ENCODE results near the gene C11orf98.
"Not testable (repeated sequence)": the region's sequence is repeated elsewhere in the genome, so short reads cannot be mapped to it uniquely, and the experiment has no call there.

C11orf98 gene

GRCh38 chr11:62680825-62681240 is 15.8 kb upstream of the C11orf98 start:
- peak; percentile 71 for DNase-seq

DNA sequence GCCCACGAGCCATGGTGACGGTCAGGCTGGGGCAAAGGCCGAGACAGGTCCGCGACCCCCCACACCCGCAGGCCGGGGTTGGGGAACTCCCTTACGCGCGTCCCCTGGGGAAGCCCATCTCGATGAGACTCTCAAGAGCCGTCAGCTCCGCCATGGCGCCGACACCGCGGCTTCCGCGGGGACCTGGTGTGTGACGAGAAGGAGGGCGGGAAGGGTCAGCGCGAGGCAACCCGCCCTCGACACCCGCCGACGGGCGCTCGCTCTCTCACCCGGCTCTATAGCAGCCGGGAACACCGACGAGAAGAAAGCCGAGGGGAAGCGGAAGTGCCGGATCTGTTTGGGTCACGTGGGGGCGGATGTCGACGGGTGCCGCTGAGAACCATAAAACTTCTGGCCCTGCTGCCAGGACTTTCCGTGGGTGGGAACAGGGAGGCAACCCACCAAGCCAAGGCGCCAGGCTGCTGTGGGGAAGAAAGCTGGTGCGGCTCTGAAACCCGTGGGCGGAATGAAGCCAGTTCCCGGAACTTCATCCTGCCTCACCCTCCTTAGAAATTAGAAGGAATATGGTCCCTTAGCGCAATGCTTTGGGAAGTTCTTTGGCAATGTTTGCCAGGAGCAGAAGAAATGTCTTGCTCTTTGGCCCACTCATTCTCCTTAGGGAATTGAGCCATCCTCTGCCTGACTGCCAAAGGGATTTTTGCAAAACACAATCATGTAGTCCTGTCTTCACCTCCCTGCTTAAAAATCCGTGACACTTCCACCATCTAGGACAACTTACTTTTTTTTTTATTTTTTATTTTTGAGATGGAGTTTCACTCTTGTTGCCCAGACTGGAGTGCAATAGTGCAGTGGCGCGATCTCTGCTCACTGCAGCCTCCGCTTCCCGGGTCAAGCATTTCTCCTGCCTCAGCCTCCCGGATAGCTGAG is 14.0 kb upstream of the C11orf98 start, which contains the start of gene UBXN1:
Gene UBXN1 (minus strand): TSS at position 304 of the 927 bp plus-strand sequence. CDS start 150 bp downstream, at position 154.
- peak; percentile 85 for DNase-seq

DNA sequence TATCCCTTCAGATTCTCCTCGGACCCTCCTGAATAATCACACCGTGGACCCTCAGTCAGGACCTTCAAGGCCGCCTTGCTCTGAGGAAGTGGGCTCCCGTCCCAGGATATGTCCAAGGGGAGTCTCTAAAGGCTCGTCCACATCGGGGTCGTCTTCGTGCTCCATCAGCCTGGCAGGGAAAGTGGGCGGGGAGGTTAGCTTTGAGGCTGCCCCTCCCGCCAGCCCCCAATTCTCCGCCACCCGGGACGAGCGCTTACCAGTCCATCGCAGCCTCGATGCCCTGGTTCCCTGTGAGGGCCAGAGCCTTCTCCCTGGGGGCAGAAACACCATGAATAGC is 13.4 kb upstream of the C11orf98 start:
- DNase-seq, result no peak

DNA sequence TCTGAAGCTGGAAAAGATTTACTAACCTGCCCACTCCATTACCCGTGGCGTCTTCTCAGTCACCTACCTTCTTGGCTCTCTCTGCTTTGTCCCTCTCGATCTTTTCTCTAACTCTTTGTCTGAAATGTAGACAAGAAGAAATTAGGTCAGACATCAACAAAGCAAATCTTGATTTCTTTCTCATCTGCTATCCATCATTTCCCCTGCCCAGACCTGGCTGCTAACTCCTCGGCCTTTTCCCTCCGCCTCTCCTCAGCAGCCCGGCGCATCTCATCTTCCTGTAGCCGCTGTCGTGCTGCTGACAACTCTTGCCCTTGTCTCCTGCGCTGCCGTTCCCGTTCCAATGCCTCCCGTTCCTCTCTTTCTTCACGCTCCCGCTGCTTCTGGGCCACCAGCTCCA is 12.7 kb upstream of the C11orf98 start:
- no peak for DNase-seq

DNA sequence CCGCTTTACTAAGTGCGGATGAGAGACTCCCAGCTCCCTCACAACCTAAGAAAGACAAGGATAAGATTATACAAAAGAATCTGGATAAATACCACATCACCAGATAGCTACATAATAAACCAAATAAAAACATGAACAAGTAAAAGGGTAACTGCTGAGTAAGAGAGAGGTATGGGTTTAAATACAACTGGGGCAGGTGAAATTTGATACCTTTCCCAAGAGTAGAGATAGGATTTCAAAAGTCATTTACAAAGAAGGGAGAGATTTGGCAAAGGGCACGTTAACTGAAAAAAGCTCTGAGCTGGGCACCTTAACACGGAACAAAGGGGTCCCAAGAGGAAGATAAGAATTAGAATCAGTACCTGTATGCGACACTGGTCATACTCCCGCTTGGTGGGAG is 12.1 kb upstream of the C11orf98 start:
- no peak for DNase-seq

DNA sequence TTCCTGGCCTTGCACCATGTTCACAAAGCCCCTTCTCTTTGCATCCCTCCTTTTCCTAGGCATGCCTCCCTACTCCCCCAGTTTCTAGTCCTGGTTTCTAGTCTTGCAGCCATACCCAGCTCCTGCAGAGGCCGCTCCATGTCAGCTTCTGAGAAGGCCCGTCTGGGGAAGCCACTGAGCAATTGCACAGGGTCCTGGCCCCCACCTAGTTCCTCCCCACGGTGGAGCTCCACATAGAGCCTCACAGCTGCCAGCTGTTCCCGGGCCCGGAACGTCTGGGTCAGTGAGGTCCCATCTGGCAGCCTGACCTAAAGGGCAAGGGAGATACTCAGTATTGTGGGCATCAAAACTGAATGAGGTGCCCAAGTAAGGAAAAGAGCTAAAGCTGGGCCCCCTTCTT is 11.7 kb upstream of the C11orf98 start:
- no peak for DNase-seq

DNA sequence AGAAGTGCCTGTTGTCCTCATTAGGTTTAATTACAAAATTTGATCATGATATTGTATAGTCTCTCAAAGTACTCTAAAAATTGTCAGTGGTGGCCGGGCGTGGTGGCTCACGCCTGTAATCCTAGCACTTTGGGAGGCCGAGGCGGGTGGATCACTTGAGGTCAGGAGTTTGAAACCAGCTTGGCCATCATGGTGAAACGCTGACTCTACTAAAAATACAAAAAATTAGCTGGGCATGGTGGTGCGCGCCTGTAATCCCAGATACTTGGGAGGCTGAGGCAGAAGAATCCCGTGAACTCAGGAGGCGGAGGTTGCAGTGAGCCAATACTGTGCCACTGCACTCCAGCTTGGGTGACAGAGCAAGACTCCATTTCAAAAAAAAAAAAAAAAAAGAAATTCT is 10.4 kb upstream of the C11orf98 start:
- DNase-seq, result not testable (repeated sequence)

DNA sequence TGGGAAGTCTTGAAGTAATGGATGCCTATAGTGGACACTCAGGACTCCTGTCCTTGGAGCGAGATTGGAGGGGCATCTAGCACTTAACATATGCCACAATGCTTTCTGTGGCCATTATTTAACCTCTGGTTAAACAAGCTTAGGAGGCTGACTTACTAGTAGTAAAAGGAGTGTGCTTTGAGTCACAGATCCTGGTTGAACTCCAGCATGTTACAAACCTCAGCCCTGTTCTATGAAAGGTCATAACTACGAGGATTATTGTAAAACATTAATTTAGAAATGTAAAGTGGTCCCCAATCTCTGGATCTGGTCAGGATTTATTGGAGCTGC is 8.2 kb upstream of the C11orf98 start:
- no peak for DNase-seq

DNA sequence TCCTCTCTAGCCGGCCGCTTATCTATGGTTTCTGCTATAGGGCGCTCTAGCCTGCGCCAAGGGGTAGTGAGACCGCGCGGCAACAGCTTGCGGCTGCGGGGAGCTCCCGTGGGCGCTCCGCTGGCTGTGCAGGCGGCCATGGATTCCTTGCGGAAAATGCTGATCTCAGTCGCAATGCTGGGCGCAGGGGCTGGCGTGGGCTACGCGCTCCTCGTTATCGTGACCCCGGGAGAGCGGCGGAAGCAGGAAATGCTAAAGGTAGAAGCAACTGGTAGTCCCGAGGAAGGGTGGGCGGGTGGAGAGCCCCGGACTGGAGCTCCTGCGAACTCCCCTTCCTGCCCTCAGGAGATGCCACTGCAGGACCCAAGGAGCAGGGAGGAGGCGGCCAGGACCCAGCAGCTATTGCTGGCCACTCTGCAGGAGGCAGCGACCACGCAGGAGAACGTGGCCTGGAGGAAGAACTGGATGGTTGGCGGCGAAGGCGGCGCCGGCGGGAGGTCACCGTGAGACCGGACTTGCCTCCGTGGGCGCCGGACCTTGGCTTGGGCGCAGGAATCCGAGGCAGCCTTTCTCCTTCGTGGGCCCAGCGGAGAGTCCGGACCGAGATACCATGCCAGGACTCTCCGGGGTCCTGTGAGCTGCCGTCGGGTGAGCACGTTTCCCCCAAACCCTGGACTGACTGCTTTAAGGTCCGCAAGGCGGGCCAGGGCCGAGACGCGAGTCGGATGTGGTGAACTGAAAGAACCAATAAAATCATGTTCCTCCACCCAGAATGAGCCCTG is 6.8 kb upstream of the C11orf98 start, which contains the start of the genes LBHD1 and UQCC3:
Gene LBHD1 (minus strand): TSS at position 660 of the 782 bp plus-strand sequence. CDS start 2,236 bp downstream, outside the sequence.
Gene UQCC3 (plus strand): TSS at position 66 of the 782 bp plus-strand sequence. CDS start 73 bp downstream, at position 139.
- peak; percentile 85 for DNase-seq

- peak; percentile 85 for DNase-seq
Measured at GRCh38 chr11:62671236-62671607, 6.2 kb upstream of the C11orf98 start.

GRCh38 chr11:62669420-62670161 is 4.6 kb upstream of the C11orf98 start:
- no peak for DNase-seq

DNA sequence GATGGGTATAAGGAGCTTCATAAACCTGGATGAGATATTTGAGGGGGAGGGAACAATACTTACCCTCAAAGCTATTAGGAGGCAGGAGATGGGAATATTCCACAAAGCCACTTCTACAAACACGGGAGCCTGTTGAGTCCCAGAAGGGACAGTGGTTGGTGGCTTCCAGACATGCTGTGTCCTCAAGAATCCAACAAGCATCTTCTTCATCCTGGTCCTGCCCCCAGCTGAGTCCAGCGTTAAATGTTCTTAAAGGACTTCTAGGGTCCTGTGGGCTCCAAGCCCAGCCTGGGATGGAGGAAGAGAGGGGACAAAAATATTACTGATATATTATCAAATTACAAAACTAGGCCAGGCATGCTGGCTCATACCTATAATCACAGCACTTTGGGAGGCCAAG is 2.5 kb upstream of the C11orf98 start:
- no peak for DNase-seq

GRCh38 chr11:62666259-62666926 is 1.4 kb upstream of the C11orf98 start:
- DNase-seq, result no peak

- peak; percentile 75 for DNase-seq
Measured at GRCh38 chr11:62665599-62666258, 719 bp upstream of the C11orf98 start.

DNA sequence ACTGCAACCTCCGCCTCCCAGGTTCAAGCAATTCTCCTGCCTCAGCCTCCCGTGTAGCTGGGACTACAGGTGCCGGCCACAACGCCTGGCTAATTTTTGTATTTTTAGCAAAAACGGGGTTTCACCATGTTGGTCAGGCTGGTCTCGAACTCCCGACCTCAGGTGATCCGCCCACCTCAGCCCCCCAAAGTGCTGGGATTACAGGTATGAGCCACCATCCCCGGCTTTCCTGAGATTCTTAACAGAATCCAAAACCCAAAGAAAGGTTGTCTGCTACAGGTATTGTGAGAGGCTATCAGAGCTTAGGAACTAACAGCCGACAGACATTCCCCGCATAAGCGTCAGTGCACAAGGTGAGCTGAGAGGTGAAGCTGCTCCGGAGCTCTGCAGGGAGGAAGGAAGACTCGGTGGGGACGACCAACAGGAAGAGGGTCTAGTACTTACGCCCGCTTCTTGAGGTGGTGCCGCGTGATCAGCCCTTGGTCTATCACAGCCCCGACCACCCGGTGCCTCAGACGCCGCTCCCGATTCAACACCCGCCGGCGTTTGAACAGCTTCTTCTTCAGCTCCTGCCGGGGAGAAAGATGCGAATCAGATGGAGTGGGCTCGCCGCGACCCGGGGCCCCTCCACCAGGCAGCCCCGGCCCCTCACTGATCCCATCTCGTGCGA is 470 bp downstream of the C11orf98 start:
- peak; percentile 74 for DNase-seq

DNA sequence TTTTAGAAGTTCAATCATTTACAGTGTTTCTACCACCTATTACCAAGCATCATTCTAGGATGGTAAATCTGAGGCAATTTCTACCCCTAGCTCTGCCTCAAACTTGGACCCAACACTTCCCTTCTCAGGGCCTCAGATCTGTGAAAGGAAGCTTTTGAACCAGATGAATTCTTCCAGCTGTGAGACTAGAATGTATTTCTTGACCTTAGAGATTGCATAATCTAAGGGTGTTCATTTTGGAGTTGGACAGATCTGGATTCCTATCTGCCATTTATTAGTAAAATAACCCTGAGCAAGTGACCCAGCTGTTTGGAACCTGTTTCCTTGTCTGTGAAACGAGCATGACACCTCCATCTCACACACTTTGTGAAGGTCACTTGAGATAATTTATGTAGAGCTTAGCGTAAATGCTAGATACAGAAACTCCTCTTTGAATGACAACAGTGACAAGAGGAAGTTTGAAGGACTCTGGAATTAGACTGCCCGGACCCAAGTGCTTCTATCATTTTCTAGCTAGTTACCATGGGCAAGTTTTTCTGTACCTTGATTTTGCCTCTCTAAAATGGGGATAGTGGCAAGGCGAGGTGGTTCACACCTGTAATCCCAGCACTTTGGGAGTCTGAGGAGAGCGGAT is 8.1 kb downstream of the C11orf98 start:
- DNase-seq, result no peak

DNA sequence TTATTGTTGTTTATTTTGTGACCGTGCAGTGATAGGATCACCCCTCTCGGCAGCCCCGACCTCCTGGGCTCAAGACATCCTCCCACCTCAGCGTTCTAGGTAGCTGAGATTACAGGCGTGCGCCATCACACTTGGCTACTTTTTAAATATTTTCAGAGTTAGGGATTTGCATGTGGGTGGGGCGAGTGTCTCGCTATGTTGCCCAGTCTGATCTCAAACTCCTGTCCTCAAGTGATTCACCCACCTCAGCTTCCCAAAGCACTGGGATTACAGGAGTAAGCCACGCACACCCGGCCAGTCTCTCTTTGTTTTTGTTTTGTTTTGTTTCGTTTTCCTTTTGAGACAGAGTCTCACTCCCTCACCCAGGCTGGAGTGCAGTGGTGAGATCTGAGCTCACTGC is 10.7 kb downstream of the C11orf98 start:
- no peak for DNase-seq

DNA sequence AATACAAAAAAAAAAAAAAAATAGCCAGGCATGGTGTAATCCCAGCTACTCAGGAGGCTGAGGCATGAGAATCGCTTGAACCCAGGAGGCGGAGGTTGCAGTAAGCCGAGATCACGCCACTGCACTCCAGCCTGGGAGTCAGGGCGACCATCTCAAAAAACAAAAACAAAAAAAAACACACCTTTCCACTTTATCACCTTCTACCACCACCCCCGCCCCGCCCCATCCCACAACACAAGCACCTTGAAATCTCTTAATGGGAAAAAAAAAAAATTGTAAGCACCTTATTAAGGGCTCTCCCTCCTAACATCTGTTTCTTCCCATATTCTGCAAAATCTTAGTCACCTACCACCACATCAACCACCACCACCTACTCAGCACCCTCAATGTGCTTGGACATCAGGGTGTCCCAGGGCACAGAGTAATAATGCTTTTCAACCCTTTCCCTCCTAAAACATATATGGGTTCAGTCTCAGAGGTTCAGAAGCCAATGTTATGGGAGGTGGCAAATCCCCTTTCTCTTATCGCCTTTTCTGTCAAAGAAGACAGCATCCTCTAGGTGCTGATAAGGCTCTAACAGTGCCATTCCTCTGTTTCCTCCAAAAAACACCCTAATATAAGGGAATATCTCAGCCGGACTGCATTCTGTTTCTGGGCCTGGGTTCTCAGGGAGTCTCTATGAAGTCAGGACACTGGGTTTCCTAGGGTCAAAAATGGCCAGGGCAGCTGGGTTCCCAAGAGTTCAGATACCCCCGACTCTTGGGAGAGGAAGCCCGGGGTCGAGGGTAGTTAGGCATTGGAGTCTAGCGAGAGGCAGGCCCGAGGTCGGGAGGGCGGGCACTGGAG is 12.6 kb downstream of the C11orf98 start:
- DNase-seq, result no peak

DNA sequence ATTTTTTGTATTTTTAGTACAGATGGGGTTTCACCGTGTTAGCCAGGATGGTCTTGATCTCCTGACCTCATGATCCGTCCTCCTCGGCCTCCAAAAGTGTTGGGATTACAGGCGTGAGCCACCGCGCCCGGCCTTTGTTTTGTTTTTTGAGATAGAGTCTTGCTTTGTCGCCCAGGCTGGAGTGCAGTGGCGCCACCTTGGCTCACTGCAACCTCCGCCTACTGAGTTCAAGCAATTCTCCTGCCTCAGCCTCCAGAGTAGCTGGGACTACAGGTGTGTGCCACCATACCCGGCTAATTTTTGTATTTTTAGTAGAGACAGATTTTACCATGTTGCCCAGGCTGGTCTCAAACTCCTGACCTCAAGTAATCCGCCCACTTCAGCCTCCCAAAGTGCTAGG is 14.7 kb downstream of the C11orf98 start:
- not testable (repeated sequence) for DNase-seq

GRCh38 chr11:62649486-62649885 is 15.5 kb downstream of the C11orf98 start:
- DNase-seq, result no peak
